Limb (tissue), 2 donors: ENCODE results near the gene ITGA1.
A peak's percentile ranks its signal among the peaks of the same experiment; 100 is the strongest.
"Not testable (repeated sequence)": the region's sequence is repeated elsewhere in the genome, so short reads cannot be mapped to it uniquely, and the experiment has no call there.

Source experiments
- DNase-seq, 2 donors: peaks; one replicate each; pipeline ENCODE4 v3.0.0-alpha.2; 2016; ENCODE audit errors: extremely low spot score in 2 of 2

ITGA1 gene

DNA sequence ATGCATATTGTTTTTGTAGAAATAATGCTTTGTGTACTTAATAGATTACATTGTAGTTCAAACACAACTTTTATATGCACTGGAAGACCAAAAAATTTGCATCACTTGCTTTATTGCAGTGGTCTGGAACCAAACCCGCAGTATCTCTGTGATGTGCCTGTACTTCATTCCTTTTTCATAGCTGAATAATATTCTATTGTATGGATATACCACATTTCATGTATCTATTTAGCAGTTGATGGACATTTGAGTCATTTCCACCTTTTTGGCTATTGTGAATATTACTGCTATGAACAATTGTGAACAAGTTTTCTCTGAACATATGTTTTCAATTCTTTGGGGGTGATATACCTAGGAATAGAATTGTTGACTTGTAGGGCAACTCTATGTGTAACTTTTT is 40.1 kb downstream of the ITGA1 start:
- DNase-seq: no peak

DNA sequence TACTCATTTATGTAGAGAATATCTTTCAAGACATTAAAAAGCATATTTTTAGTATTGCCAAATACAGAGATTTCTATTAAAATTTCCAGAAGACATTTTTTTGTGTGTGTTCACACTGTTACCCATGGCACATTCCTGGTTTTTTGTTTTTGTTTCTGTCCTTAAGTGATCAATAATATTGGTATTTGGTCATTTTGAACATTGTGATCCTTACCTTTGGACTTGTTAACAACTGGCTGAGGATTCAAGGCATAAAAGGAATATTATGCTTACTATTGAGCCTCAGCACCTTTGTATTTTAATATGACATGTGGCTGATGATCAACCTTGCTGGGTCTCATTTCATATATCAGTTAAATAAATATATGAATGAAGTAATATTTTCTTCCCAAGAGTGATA is 41.9 kb downstream of the ITGA1 start:
- no peak for DNase-seq

DNA sequence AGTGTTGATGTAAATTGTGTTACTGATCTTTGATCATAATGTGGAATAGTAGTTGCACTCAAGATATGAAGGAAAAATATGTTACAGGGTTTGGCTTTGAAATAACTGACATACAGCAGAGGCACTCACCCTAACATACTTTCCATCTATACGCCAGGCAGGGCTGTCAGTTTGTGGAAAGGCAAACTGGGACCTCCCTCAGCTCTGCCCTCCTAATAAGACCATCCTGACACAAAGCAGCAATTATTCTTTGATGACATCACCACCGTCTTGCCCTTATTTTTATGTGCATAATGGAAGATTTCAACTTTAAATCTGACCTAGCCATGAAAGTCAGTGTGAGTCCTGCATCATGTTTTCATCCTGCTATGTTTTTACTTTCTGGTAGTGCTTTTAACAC is 42.9 kb downstream of the ITGA1 start:
- DNase-seq: no peak

DNA sequence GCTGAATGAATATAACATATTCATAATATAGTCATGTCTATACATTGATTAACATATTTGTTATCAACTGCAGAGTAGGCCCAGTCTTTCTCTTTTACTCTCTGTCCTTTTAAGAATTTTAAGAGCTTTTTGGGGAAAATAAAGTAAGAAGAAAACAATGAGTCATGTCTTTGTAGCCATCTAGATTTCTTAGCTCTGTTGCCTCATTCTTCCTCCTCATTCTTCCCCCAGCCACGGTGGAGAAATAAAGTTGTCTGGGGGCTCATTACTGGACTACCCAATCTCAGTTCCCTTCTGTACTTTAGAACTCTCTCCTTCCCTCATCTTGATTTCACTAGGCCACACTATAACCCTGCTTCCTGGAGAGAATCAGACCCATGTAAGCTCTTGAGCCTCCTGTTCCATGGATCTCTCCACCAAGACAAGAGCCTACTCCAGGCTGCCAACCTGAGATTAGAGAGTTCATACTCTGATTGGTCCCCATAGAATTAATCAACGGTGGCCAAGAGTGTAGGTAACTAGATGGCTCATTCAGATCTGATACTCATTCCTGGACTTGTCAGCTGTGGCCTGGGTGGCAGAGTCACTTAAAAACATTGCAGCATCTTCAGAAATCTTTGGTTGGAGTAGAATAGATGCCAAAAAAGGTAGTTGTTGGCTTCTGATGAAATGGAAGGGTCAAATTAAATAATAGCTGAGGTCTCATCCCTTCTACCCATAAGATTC is 44.2 kb downstream of the ITGA1 start:
- no peak for DNase-seq

DNA sequence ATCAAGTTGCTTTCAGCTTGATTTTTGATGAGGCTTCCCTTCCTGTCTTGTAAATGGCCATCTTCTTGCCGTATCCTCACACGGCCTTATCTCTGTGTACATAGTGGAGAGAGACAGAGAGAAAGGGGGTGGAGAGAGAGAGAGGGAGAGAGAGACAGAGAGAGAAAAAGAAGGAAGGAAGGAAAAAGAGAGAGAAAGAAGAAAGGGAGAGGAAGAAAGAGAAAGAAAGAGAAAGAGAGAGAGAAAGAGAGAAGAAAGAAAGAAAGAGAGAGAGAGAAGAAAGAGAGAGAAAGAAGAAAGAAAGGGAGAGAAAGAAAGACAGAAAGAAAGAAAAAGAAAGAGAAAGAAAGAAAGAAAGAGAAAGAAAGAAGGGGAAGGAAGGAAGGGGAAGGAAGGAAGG is 46.6 kb downstream of the ITGA1 start:
- DNase-seq: no peak

DNA sequence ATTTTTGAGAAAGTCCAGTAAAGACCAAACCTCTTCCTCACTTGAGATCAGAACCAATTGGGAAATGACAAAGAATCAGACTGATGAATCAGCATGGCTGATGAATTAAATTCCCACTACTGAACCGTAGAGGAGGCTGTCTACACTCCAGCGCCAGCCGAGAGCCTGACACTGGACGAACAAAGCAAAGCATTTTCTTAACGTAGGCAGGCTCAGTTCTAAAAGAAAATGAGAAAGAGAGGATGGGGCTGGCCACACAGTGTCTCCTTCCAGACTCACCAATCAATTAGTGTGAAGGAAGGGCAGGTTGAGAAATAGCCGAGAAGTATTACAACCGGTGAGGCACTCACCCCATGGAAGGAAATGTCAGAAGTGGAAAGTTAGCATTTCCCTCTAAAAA is 49.4 kb downstream of the ITGA1 start:
- no peak for DNase-seq

DNA sequence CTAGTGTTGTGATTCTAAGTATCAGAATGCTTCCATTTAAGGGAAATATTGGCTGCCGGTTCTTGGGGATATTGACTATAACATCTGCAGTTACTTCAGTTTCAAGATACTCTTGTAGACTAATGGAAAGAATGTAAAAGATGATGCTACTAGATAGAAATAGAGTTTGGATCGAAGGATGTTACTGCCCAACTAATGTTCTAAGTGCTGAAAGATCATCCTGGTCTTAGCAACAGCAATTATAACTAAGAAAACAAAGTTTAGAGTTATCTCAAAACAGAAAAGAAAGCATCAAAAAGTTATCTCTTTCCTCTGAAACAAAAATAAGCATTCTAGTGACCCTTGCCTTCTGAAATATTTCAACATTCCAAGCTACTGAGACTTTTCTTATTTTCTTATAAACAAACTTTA is 49.9 kb downstream of the ITGA1 start:
- DNase-seq: no peak

DNA sequence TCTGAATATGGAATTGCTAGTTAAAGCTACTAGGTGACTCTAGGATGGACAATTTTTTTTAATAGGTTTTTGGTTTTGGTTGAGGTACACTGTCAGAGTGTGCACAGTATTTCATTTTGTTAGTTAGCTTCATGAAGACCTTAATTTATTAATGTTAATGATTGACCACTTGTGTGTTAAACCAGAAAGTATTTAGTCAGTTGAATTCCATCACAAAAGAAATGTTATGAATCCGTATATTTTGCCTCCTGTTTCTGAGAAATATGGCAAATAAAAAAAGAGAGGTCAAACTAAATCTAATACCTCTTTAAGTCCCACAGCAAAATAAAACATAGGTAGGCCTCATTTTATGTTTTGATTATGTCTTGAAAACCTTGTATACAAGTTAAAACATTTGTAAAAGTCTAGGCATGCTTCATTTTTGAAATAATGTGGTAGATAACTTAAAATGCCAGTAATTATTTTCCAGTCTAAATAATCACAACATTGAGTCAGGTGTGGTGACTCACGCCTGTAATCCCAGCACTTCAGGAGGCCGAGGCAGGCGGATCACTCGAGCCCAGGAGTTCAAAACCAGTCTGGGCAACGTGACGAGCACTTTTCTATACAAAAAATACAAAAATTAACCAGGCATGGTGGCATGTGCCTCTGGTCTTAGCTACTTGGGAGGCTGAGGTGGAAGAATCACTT is 50.8 kb downstream of the ITGA1 start:
- DNase-seq: no peak

DNA sequence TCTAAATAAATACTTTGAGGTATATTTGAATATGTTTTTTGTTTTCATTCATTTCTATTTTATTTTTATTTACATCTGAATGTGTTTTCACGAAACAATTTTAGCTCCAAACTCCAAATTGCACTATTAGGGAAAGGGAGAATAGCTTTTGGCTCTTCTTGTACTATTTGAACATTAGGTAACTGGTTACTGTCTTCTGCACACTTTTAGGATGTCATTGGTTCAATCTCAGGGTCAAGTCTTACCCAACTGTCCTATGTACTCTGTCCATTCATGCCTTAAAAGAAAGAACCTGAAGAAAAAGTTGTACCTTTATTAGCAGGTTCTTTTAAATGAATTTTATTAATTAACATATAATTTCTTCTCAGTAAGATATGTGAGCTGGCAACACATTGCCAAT is 51.6 kb downstream of the ITGA1 start:
- no peak for DNase-seq

DNA sequence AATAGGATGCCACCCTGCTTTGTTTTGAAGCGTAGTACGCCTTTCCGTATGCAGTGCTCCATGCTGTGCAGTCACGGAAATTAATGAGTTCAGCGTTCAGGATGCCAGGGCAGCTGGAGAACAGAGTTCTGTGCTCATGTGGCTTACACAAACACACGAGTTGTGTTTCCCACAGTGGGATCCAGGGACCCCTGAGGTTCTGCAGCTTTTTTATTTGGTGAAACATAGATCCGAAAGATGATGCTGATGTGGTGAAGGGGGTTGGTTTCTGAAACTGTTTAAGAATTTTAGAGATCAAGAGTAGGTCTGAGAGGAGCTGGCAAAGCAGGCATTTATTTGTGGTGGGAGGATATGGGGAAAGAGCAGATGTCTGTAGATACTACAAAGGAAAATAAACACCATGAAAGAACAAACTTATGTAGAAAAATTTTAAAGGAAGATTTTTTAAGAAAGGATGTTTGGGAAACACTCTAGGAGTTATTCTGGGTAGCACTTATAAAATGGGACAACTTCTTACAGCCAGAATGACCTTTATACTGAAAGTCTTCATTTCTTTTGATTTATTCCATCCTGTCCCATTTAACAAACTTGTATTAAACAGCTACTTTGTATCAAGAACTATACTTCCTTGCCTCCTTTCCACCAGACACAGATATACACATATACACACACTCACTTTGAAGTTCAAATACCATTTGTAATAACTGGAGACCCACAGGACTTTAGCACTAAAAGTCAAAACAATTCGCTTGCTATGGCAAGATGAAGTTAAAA is 52.7 kb downstream of the ITGA1 start:
- peak in 1 of 2 donors; percentile 33 for DNase-seq

DNA sequence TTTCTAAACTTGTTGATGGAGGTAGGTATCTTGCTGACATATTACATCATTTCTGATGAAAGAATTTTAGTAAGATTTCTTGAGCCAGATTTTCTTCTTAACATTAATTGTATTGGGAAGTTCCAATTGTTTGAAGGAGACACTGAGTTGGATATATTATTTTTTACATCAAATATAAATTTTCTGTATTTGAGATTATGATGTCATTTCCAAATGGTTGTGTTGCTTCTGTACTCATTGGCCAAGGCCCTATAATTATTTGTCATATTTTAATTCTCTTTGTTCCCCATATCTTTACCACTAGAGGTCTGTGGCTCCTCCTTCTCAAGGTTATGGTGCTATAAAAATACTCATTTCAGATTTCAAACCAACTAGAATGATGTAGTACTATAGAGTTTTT is 53.4 kb downstream of the ITGA1 start:
- no peak for DNase-seq

DNA sequence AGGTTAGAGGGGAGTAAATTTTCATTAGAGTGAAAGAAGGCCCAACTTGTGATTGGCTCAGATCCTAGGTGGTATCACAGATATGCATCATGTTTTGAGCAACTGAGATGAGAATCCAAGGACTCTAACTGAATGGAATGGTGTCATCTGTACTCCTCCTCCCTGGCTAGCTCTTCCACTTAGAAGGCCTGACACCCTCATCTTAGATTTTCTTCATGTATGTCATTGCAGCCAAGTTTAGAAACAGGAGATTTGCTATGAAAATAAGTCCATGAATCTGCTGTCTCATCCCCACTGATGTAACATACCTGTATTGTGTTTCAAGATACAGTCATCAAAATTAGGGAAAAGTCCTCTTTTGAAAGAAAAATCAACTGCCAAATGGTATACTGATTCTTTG is 54.4 kb downstream of the ITGA1 start:
- DNase-seq: no peak

DNA sequence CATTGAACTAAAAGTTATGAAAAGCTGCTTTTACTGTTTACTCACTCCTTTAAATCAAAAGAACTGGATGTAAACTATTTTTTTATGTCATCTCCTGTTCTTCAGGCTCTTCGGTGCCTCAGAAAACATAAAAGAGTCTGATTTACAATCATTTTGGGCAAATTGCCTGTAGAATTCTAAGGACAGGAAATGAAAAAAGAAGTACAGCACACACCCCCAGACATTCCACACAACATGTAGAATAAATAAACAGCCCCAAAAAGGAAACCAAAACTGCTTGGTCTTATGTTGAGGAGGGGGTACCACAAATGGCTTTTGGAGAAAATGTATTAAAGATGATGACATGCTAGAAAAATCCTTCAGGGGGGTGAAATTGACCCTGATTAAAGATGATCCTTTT is 57.2 kb downstream of the ITGA1 start:
- DNase-seq: no peak

DNA sequence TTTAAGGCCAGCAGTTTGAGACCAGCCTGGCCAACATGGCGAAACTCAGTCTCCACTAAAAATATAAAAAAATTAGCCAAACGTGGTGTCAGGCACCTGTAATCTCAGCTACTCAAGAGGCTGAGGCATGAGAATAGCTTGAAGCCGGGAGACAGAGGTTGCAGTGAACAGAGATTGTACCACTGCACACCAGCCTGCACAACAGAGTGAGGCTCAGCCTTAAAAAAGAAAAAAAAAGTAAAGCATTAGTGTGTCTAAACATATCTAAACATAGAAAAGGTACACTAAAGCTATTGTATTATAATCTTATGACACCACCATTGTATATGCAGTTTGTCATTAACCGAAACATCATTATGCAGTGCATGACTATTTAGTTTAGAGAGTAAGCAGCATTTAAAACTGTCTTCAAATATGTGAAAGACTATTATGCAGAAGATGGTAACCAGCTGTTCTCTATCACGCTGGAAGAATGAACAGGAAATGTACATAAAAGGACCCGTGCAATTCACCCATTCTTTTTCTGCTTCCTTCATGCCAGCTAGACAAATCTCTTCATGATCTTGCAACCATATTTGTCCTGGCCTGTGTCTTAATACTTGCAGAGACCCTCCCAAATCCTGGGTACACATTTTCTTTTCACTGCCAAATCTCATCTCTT is 58.6 kb downstream of the ITGA1 start:
- DNase-seq: no peak

DNA sequence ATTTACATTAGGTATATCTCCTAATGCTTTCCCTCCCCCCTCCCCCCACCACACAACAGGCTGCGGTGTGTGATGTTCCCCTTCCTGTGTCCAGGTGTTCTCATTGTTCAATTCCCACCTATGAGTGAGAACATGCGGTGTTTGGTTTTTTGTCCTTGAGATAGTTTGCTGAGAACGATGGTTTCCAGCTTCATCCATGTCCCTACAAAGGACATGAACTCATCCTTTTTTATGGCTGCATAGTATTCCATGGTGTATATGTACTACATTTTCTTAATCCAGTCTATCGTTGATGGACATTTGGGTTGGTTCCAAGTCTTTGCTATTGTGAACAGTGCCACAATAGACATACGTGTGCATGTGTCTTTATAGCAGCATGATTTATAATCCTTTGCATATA is 61.0 kb downstream of the ITGA1 start:
- DNase-seq: not testable (repeated sequence)

DNA sequence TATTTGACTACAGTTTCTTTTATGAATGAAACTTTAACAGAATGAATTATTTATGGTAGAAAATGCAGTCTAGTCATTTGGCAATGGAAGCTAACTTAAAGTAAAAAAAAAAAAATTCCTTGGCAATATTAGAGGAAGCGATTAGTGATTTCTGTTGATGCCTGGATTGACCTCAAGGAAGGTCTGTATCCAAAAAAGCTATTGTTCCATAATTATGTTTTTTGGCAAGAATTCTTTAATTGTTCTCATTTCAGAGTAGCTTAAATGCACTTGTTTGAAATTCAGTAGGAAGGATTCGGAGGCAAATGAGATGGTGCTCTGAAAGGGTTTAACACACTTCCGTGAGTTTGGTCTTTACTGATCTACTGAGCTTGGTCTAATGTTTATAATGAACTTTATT is 61.8 kb downstream of the ITGA1 start:
- no peak for DNase-seq

DNA sequence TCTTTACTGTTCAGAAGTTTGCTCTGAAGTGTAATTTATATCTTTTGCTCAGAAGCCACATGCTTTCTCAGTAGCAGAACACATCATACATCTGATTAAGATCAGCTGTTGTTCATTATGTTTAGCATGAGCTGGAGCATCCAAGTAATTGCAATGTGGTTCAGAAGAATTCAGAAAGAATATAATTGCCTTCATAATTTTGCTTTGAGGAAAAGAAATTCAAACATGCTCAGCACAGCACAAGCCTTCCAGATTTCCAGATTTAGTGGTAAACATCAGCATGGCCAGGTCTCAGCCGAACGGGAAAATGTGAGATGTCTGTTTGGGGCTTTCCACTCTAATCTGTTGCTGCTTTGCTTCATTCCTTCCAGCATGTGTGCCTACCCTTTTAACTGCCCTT is 65.9 kb downstream of the ITGA1 start:
- no peak for DNase-seq

DNA sequence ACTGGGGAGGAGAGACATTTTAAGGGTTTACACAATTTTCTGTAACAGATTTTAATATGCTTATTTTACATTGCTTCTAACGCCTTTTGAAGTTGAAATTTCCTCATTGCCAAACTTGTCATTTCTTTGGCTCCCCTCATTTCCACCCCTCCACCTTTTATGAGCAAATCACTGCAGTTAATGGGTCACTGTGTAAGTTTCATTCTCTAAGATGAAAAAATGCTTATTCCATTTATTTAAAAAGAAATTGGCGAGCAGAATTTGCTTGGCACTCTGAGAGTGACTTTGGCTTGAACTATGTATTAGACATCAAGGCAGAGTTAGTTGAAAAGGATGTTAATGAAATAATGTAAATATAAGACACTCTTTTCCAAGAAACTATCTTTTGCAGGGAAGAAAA is 66.6 kb downstream of the ITGA1 start:
- no peak for DNase-seq

DNA sequence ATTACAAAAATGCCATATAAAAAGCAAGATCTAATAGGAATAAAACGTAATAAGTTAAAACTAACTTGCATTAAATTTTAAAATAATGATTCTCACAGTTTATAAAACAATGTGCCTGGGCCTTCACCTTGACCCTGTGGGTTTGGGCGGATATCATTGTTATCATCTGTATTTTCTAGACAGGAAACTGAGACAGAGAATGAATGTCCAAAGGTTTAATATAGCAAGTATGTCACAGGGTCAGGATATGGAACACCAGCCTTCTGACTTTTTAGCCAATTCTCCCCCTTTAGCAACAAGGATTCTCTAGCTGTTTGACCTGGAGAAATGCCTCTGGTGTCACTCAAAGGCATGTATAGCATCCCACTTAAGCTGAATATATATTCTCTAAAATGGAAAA is 67.2 kb downstream of the ITGA1 start:
- no peak for DNase-seq

DNA sequence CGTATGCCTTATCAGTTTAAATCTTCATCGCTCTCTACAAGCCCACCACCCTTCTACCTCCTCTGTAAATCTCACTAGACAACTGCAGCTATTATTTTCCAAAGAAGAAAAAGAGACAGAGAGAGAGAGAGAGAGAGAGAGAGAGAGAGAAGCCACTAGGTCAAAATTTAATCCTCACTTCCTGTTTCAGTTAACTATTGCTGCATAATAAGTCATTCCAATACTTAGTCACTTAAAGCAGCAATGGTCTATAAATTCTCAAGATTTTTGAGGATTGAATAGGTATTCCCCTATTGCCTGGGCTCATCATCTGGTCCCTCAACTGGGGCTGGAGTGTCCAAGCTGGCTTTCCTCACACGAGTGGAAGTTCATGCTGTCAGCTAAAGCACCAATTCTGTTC is 68.8 kb downstream of the ITGA1 start:
- no peak for DNase-seq

DNA sequence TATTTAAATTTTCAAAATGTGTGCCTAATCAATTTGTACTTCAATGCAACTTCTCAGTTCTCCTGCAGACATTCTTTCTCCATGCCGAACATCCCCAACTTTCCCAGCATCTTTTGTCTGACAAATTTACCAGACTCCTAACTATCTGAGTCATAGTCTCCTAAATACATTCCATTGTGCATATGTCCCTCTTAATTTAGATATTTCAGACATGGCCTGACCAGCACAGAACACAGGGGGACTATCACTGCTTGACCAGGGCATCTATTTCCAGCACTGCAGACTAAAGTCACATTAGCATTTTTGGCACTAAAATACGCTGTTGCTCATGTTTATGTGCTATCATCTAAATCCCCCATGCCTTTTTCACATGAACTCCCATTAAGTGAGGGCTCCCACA is 71.9 kb downstream of the ITGA1 start:
- no peak for DNase-seq

DNA sequence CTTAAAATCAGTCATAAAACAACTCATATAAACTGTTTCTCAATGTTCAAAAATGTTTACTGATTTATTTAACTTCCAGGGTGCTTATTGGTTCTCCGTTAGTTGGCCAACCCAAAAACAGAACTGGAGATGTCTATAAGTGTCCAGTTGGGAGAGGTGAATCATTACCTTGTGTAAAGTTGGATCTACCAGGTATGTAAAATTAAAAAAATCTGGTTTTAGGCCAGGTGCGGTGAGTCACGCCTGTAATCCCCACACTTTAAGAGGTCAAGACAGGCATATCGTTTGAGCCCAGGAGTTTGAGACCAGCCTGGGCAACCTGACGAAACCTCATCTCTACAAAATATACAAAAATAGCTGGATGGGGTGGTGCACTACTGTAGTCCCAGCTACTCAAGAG is 73.7 kb downstream of the ITGA1 start:
- no peak for DNase-seq
